ENCODE data around the gene ERGIC2. TPM values are rescaled to one million over a fixed set of nuclear protein-coding genes. Genes with fewer than 3 reads are reported as not detected.

ERGIC2 gene
- total and polyA plus RNA-seq, 2 of the 13 experiments (the other 11 are each of a cell fraction or from before 2014, with no cell fraction given): 32.6 to 73.5 TPM

GRCh38 chr12:29374012-29374411 is 7.0 kb downstream of the ERGIC2 start:
- Histone ChIP-seq H3K9ac (ENCODE audit: insufficient read depth, low read depth, low read length) (no peak overlapping the region), H3K36me3 (replicated peaks in 1 of 2; ENCODE audit: control insufficient read depth in 1 of 2, insufficient read depth in 2 of 2, low read length in 2 of 2) (peaks cover 0 to 25% of the 10 kb centered on the region in 2 experiments; a peak in 2 of 5 replicates), H3K27ac (ENCODE audit: extremely low read length, insufficient read depth, low read length) (no peak overlapping the region), H3K4me3 (replicated peaks in 1 of 3; ENCODE audit: insufficient read depth in 1 of 3, low read depth in 2 of 3, low read length in 3 of 3) (no peak overlapping the region), H3K27me3 (ENCODE audit: control insufficient read depth in 1 of 2, insufficient read depth in 2 of 2, low read length in 2 of 2) (no peaks in the 10 kb centered on the region), H3K9me3 (ENCODE audit: low read length) (no peaks in the 10 kb centered on the region), H4K20me1 (ENCODE audit: insufficient read depth, low read length) (no peaks in the 10 kb centered on the region), H3K4me2 (ENCODE audit: low read depth, low read length) (no peak overlapping the region), H3K79me2 (ENCODE audit: insufficient read depth, low read length) (peaks cover 60% of the 10 kb centered on the region), H3K4me1 (ENCODE audit: insufficient read depth, low read length) (peaks cover 5% of the 10 kb centered on the region; the same call in 1 of the 2 replicates), H2AFZ (ENCODE audit: low read length) (no peak overlapping the region)
- FAIRE-seq: no peak
- no peak for DNase-seq (ENCODE audit: low spot score)
- intact Hi-C loops (cut with micrococcal nuclease; ENCODE audit: unreplicated experiment): no loop called here
- in situ Hi-C loops (cut with HindIII; ENCODE audit: extremely low pct_ligation_motif_present, low pct_unique_long_range_greater_than_20kb): no loop called here
- POLR2A ChIA-PET: no interaction called here
- ATAC-seq: no peak
- no TSS peak for BruUV-seq (replicated peaks)
- 97% methylated on average over 2 of the region's 2 CpGs for WGBS (ENCODE audit: low lambda C conversion rate)
- CTCF ChIA-PET (ENCODE audit: low intra/inter-chr PET ratio, low total read pairs): no interaction called here
- TF ChIP-seq MIER2 (CRISPR knock-in tag; IDR thresholded peaks at IDR 0.05) (no peak), ARID4A (CRISPR knock-in tag; IDR thresholded peaks at IDR 0.05; ENCODE audit: borderline replicate concordance) (no peak), ZNF800 (CRISPR knock-in tag; IDR thresholded peaks at IDR 0.05) (no peak), NCOA5 (CRISPR knock-in tag; IDR thresholded peaks at IDR 0.05) (no peak), TFE3 (CRISPR knock-in tag; IDR thresholded peaks at IDR 0.05) (no peak), TMF1 (CRISPR knock-in tag; IDR thresholded peaks at IDR 0.05; ENCODE audit: low read depth) (no peak), NFYB (CRISPR knock-in tag; IDR thresholded peaks at IDR 0.05) (no peak), ZNF777 (CRISPR knock-in tag; IDR thresholded peaks at IDR 0.05) (no peak), GATAD1 (CRISPR knock-in tag; IDR thresholded peaks at IDR 0.05) (no peak), DZIP1 (CRISPR knock-in tag; IDR thresholded peaks at IDR 0.05) (no peak), TERF1 (CRISPR knock-in tag; IDR thresholded peaks at IDR 0.05) (no peak), MYPOP (CRISPR knock-in tag; IDR thresholded peaks at IDR 0.05) (no peak)

All from HepG2 (cell line).